Measurements from ENCODE around the gene DYNC1I1. TPM values are rescaled to one million over a fixed set of nuclear protein-coding genes. Genes with fewer than 3 reads are reported as not detected.

Gene DYNC1I1
- total RNA-seq, 4 donors from 2014 or later, result 1.9 to 17.9 (median 8.7) TPM

DNA sequence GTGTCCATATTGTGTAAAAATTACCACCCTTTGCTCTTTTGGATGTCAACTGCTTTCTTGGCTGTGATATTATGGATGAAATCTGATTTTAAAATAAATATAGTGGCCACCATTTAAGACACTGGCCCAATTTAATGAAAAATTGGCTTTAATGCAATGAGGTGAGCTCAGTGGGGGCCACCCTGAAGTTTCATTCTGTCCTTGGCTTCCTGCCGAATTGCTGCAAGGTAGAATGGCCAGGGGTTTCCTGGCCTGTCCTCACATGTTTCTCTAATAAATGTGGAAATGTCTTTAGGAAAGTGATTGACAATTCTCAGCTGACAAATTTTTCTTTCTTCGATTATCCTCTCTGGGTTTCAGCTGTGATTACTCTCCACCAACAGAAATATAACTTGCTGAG lies 36.0 kb downstream of the DYNC1I1 start:
- no peak for DNase-seq
- intact Hi-C loops (cut with DNase I; ENCODE audit: low total_unique reads), result no loop called here
- Histone ChIP-seq H3K4me1 (no peaks in the 10 kb centered on the region), H3K4me3 (no peak overlapping the region), H3K27me3 (no peaks in the 10 kb centered on the region), H3K27ac (no peak overlapping the region), H3K9me3 (no peaks in the 10 kb centered on the region), H3K36me3 (no peaks in the 10 kb centered on the region)
- TF ChIP-seq, protein P1, sequence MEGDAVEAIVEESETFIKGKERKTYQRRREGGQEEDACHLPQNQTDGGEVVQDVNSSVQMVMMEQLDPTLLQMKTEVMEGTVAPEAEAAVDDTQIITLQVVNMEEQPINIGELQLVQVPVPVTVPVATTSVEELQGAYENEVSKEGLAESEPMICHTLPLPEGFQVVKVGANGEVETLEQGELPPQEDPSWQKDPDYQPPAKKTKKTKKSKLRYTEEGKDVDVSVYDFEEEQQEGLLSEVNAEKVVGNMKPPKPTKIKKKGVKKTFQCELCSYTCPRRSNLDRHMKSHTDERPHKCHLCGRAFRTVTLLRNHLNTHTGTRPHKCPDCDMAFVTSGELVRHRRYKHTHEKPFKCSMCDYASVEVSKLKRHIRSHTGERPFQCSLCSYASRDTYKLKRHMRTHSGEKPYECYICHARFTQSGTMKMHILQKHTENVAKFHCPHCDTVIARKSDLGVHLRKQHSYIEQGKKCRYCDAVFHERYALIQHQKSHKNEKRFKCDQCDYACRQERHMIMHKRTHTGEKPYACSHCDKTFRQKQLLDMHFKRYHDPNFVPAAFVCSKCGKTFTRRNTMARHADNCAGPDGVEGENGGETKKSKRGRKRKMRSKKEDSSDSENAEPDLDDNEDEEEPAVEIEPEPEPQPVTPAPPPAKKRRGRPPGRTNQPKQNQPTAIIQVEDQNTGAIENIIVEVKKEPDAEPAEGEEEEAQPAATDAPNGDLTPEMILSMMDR (IDR thresholded peaks at IDR 0.05), result no peak
- TF ChIP-seq POLR2A (IDR thresholded peaks at IDR 0.05), result no peak

DNA sequence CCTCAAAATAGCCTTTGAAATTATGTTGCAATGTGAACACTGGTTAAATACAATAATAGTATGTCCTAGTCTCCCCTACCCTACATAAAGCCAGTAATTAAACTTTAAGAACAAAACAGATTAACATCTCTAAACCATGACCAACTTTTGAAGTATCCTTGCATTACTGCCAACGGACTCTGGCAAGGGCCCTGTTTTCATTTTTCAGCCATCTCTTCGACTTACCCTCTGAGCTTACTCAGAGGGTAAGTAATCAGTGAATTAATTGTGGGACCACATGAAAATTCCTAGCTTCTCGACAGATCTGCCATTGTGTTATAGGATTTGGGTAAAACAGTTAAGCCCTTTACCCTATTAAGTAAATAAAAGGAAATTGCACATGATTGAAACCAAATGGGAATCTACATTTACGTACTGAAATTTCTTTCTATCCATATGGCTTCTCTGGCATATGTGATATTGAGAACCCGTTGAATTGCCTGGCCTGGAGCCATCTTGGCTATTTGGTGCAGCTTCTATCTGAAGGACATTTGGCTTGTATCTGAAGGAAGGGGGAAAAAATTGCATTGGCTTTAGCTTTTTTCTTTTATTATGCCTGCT lies 39.6 kb downstream of the DYNC1I1 start:
- Histone ChIP-seq H3K9me3 (no peaks in the 10 kb centered on the region), H3K27ac (no peak overlapping the region), H3K4me1 (no peaks in the 10 kb centered on the region), H3K36me3 (no peaks in the 10 kb centered on the region), H3K4me3 (no peak overlapping the region), H3K27me3 (no peaks in the 10 kb centered on the region)
- DNase-seq, result no peak
- TF ChIP-seq POLR2A (IDR thresholded peaks at IDR 0.05), result no peak
- TF ChIP-seq, protein P1 (IDR thresholded peaks at IDR 0.05), result no peak
- intact Hi-C loops (cut with DNase I; ENCODE audit: low total_unique reads), result no loop called here

DNA sequence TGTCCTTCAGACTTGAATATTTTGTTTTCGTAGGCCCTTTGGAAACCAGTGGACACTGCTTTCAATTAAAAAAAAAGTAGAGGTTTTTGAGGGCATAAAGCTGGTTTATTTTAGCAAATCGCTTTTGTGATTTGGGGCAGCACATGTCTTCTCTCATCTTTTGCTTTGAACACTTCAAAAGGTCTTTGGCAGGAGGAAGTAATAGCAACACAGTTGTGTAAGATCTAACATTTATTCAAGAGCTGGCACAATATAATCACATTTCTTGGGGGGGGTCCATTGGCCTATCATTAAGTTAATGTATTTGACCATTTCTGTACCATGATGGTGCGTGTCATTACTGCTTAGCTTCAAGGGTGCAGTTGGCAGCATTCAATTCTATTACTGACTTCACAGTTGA lies 42.4 kb downstream of the DYNC1I1 start:
- no peaks in the 10 kb centered on the region for H3K36me3 ChIP-seq
- no peaks in the 10 kb centered on the region for H3K9me3 ChIP-seq
- no peak overlapping the region for H3K27ac ChIP-seq
- H3K4me1 ChIP-seq, result no peaks in the 10 kb centered on the region
- no peak overlapping the region for H3K4me3 ChIP-seq
- TF ChIP-seq POLR2A (IDR thresholded peaks at IDR 0.05), result no peak
- TF ChIP-seq, protein P1 (IDR thresholded peaks at IDR 0.05), result no peak
- intact Hi-C loops (cut with DNase I; ENCODE audit: low total_unique reads), result no loop called here
- no peak for DNase-seq
- H3K27me3 ChIP-seq, result no peaks in the 10 kb centered on the region

DNA sequence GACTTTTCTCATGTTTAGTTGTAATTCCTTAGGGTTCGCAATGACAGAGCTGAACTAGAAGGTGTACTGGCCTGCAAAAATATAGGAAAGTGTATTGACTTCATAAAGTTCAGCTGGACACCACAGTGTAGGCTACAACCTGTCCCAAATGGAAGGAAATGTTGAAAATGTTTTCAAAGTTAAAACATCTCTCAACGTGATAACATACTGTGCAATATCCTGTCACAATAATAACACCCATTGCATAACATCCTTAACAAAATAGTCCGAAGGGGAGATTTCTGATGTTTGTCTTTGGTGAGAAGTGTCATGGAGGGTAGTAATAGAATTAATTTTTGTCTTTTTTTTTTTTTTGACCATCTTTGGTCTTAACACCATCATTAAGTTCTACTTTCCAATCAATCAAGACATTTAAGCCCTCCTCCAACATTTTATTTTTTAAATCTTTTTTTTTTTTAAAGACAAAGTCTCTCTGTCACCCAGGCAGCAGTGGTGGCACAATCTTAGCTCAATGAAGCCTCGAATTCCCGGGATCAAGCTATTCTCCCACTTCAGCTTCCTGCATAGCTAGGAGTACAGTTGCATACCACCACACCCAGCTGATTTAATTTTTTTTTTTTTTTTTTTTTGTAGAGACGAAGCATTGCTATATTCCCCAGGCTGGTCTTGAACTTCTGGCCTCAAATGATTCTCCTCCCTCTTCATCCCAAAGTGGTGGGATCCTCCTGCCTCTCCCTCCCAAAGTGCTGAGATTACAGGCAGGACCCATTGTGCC lies 45.7 kb downstream of the DYNC1I1 start:
- Histone ChIP-seq H3K27me3 (no peaks in the 10 kb centered on the region), H3K4me3 (no peak overlapping the region), H3K9me3 (no peaks in the 10 kb centered on the region), H3K27ac (no peak overlapping the region), H3K36me3 (no peaks in the 10 kb centered on the region), H3K4me1 (no peaks in the 10 kb centered on the region)
- intact Hi-C loops (cut with DNase I; ENCODE audit: low total_unique reads), result no loop called here
- DNase-seq, result no peak
- TF ChIP-seq, protein P1 (IDR thresholded peaks at IDR 0.05), result no peak
- no peak for TF ChIP-seq POLR2A (IDR thresholded peaks at IDR 0.05)

DNA sequence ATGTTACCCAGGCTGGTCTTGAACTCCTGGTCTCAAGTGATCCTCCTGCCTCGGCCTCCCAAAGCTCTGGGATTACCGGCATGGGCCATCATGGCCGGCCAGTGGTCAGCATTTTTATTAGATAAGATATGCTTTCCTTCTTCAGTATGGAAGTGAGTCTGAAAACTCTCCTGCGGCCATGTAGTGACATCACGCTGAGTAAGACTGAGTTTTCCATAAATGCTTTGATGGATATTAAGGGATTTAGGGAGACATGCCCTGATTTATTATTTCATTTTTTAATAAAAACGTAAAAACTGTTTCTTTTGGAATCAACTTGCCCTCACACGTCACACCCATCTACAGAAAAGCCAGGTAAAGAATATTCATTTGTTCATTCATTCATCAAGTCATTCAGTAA lies 48.4 kb downstream of the DYNC1I1 start:
- intact Hi-C loops (cut with DNase I; ENCODE audit: low total_unique reads), result no loop called here
- Histone ChIP-seq H3K27me3 (no peaks in the 10 kb centered on the region), H3K4me1 (no peaks in the 10 kb centered on the region), H3K36me3 (no peaks in the 10 kb centered on the region), H3K27ac (no peak overlapping the region), H3K9me3 (no peaks in the 10 kb centered on the region), H3K4me3 (no peak overlapping the region)
- no peak for TF ChIP-seq POLR2A (IDR thresholded peaks at IDR 0.05)
- TF ChIP-seq, protein P1 (IDR thresholded peaks at IDR 0.05), result no peak
- no peak for DNase-seq
